C4-2B (cell line): ENCODE data around the gene HES7.

ENCODE experiments used
- H3K27ac ChIP-seq: fragments of 450-650 bp; 2 replicates; pipeline ENCODE4 v1.5.1; 2017
- ZFX ChIP-seq: fragments of 450-650 bp; IDR thresholded peaks from 2 replicates; pipeline ENCODE4 v1.6.1; 2017
- TF ChIP-seq, protein P1 (sequence below): fragments of 450-650 bp; conservative IDR thresholded peaks from 2 replicates; pipeline ENCODE4 v1.5.1; 2017; ENCODE audit warnings: mild to moderate bottlenecking

Gene HES7

DNA sequence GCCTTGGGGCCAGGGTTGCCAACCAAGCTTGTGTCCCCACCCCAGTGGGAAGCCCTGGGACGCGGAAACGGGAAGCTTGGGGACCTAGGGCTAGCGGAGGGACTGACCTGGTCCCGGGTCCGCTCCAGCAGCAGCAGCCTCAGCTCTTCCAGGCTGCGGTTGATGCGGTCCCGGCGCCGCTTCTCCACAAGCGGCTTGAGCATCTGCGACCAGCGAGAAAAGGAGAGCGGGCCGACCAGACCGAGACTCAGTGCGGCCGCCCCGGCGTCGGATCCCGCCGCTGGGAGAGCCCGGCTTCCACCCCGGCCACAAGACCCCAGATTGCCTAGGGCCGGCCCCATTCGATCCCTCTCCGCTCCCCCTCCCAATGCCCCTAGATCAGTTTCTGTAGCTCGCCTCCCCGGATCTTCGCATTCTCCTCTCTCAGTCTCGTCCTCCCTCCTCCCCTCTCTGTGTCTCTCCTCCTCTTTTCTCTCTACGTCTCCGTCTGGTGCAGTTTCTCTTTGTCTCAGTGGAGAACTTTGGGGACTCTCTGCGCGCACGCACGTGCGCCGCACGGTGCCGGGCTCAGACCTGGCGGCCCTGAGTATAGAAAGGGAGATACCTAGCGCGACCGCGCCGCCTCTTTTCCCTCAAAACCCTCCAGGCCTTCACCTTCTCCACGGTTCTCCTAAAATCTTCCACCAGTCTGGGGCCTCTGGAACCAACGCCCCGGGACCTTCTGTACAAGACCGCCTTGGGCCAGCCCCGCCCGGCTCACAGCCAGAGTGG, 797 bp downstream of the HES7 start:
- no peak for TF ChIP-seq ZFX
- TF ChIP-seq, protein P1, sequence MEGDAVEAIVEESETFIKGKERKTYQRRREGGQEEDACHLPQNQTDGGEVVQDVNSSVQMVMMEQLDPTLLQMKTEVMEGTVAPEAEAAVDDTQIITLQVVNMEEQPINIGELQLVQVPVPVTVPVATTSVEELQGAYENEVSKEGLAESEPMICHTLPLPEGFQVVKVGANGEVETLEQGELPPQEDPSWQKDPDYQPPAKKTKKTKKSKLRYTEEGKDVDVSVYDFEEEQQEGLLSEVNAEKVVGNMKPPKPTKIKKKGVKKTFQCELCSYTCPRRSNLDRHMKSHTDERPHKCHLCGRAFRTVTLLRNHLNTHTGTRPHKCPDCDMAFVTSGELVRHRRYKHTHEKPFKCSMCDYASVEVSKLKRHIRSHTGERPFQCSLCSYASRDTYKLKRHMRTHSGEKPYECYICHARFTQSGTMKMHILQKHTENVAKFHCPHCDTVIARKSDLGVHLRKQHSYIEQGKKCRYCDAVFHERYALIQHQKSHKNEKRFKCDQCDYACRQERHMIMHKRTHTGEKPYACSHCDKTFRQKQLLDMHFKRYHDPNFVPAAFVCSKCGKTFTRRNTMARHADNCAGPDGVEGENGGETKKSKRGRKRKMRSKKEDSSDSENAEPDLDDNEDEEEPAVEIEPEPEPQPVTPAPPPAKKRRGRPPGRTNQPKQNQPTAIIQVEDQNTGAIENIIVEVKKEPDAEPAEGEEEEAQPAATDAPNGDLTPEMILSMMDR: no peak
- H3K27ac ChIP-seq: no peak overlapping the region

DNA sequence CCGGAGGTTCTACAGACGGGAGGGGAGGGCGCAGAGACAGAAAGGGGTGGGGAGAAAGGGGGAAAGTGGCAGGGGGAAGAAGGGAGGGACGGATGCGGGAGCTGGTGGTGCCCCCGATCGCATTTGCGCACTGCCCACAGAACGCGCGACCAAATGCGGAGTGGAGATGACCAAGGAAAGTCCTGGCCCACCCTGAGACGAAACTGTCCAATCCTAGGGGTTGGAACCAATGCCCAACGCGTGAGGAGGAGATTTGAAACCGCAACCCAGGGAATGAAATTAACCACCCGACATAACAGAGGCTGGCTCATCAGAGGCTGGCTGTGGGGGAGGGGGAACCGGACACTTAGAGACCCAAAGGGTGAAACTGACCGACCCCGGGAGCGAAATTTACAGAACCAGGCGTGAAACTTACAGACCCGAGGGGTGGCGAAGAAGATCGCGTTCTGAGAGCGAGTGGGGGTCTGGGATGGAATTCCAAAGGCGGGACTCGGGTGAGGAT, 1.4 kb downstream of the HES7 start:
- H3K27ac ChIP-seq: no peak overlapping the region
- TF ChIP-seq, protein P1: no peak
- TF ChIP-seq ZFX: no peak

DNA sequence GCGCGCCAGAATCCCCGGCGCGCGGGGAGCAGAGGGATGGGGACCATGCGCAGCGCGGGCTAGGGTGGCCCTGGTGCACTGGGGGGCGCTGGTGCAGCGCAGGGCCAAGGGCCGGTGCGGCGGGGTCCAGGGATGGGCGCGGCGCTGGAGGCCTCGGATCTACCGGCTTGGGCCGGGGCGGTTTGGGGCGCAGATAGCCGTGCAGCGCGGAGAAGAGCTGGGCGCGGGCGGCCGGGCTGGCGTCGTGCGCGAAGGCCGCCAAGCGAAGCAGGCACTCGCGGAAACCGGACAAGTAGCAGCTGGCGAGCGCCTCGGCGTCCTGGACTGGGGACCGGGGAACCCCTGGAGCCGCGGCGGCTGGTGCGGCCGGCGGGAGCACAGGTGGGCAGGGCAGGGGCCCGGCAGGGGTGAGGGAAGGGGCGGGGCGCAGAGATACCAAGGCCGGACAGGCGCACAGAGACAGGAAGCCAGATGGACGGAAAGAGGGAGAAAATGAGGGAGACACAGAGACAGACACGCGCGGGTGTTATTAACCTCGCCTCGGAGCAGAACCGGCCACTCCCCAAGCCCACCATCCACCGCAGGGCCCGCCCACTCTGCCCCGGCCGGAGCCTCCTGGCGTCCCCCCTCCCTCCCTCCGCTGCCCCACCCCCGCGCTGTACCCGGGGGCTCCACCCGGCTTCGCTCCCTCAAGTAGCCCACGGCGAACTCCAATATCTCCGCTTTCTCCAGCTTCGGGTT, 2.1 kb downstream of the HES7 start:
- peak; percentile 40; the same call in 1 of the 2 replicates for TF ChIP-seq ZFX
- TF ChIP-seq, protein P1: no peak; the same call in 1 of the 2 replicates
- no peak overlapping the region for H3K27ac ChIP-seq

DNA sequence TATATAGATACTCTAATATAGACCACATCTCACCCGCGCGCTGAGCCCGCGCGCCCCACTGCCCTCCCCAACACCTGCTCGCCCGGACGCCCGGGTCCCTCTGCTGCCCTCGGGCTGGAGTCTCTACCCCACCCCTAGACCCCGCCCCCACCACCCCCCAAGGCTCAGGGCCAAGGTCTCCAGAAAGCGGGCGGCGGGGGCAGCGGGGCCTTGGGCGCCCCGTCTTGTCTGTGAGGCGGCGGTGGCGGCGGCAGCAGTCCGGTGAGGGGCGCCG, 2.6 kb downstream of the HES7 start:
- H3K27ac ChIP-seq: no peak overlapping the region
- TF ChIP-seq, protein P1: no peak
- no peak for TF ChIP-seq ZFX

DNA sequence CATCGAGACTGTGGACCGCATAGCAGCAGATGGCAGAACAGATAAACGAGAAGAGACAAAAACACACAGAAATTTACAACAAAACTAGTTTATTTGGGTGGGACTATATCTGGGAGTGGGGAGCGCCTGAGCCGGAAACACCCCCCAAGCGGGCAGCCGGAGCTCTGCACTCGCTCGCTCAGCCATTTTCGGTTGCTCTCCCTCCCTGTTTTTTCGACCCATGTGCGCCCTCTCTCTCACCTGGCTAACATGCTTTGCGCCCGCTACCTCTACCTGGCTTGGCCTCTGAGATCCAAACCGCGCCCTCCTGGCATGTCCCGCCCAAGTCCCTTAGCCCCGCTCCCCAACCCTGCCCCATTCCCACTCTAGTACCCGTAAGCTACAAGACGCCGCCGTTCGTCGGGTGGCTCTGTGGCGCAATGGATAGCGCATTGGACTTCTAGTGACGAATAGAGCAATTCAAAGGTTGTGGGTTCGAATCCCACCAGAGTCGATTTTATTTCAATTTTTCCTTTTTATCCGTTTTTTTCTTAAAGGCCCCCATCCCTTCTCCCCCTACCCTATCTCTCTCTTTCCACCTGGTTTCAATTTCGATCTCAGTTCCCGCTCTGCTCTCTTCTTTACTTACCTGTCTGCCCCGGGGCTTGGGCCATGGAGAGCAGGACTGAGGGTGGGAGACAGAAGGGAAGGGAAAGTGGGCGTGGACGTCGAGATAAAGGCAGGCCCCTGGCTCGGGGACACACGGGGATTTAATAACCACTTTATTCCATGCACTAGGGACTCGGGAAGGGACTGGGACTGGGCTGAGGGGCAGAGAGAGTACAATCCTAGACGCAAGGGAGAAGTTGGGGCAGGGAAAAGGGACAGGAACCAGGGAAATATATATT, 3.1 kb downstream of the HES7 start:
- TF ChIP-seq ZFX: no peak
- TF ChIP-seq, protein P1: peak; percentile 38

DNA sequence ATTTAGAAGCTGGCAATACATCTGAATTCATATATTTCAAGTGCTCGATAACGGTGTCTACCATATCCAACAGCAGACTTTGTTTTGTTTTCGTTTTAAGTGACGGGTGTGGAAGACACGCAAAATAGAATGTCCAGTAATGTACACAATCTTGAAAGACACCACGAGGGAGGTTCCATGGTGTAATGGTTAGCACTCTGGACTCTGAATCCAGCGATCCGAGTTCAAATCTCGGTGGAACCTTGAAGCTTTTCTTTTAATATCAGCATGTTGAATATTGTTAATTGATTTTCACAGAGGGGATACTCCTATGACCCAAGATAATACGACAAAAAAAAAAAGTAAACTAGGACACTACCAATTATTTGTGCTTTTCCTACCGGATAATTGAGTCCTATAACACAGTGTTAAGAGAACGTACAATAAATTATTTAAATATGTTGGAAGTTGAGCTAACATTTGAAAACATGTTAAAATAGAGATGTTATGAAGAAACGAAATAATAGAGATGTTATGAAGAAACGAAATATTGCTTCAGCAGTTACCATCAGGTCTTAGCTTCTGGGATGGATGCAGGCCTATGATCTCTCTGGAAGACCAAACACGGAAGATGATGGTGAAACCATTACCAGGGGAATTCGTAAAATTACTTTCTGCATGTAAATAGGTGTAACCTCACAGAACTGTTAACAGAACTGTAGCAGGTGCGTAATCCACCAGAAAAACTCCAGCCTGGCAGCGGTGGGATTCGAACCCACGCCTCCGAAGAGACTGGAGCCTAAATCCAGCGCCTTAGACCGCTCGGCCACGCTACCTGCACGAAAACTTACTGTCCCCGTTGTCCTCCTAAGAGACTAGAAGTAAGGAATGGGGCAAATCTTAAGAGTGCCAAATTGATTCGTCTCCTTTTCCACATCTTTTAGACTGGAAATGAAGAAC, 4.1 kb downstream of the HES7 start:
- H3K27ac ChIP-seq: peak overlapping the region; percentile 60

More for the DNA sequence above, 3.1 kb downstream of the HES7 start:
- H3K27ac ChIP-seq: peak overlapping the region; percentile 60

More for the DNA sequence above, 4.1 kb downstream of the HES7 start:
- no peak for TF ChIP-seq ZFX
- TF ChIP-seq, protein P1: no peak
